ENCODE results near the gene GTPBP10.

Gene GTPBP10

DNA sequence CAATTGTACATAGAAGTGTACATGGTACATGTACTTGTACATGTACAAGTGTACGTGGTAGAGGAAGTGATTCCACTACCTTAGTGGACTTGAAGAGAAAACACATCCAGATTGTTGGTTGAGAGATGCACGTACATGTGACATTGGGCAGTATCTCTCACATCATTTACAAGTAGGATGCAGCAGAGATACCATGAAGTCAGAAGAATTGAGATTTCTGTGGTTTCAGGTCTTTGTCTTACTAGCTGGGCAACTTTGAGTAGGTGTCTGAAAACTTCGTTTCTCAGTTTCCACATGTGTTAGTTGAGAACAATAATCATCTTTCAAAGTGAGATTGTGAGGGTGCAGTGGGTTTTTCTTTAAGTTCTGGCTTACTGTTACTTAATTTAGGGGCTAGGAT, 78.2 kb downstream of the GTPBP10 start:
- no peak for DNase-seq (ENCODE audit: low read depth in 2 of 2)
- TF ChIP-seq, protein P1, sequence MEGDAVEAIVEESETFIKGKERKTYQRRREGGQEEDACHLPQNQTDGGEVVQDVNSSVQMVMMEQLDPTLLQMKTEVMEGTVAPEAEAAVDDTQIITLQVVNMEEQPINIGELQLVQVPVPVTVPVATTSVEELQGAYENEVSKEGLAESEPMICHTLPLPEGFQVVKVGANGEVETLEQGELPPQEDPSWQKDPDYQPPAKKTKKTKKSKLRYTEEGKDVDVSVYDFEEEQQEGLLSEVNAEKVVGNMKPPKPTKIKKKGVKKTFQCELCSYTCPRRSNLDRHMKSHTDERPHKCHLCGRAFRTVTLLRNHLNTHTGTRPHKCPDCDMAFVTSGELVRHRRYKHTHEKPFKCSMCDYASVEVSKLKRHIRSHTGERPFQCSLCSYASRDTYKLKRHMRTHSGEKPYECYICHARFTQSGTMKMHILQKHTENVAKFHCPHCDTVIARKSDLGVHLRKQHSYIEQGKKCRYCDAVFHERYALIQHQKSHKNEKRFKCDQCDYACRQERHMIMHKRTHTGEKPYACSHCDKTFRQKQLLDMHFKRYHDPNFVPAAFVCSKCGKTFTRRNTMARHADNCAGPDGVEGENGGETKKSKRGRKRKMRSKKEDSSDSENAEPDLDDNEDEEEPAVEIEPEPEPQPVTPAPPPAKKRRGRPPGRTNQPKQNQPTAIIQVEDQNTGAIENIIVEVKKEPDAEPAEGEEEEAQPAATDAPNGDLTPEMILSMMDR (IDR thresholded peaks at IDR 0.05; ENCODE audit: low read depth, low read length), result no peak
- H3K4me3 ChIP-seq (replicated peaks in 1 of 2; ENCODE audit: low read depth in 2 of 2, low read length in 2 of 2), result no peak overlapping the region

DNA sequence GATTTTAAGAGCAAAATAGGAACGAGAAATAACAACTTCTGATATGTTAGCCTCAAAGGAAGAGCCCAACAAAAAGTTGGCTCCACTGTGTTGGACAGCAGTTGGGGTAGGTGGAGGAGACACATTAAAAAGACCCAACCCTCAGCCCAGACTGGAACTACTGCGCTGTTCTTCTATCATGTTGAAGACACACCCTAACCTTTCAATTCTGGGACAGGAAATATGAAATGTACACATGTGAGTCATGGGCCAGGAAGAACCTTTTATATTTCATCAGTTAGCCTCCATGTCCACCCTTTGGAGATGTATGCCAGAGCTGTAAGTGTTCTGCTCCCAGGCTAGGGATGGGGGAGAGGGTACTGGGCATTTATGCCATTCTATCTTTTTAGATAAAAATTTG, 78.9 kb downstream of the GTPBP10 start:
- DNase-seq (ENCODE audit: low read depth in 2 of 2), result peak in 1 of 2 donors; percentile 29
- H3K4me3 ChIP-seq (replicated peaks in 1 of 2; ENCODE audit: low read depth in 2 of 2, low read length in 2 of 2), result no peak overlapping the region
- TF ChIP-seq, protein P1 (IDR thresholded peaks at IDR 0.05; ENCODE audit: low read depth, low read length), result no peak

DNA sequence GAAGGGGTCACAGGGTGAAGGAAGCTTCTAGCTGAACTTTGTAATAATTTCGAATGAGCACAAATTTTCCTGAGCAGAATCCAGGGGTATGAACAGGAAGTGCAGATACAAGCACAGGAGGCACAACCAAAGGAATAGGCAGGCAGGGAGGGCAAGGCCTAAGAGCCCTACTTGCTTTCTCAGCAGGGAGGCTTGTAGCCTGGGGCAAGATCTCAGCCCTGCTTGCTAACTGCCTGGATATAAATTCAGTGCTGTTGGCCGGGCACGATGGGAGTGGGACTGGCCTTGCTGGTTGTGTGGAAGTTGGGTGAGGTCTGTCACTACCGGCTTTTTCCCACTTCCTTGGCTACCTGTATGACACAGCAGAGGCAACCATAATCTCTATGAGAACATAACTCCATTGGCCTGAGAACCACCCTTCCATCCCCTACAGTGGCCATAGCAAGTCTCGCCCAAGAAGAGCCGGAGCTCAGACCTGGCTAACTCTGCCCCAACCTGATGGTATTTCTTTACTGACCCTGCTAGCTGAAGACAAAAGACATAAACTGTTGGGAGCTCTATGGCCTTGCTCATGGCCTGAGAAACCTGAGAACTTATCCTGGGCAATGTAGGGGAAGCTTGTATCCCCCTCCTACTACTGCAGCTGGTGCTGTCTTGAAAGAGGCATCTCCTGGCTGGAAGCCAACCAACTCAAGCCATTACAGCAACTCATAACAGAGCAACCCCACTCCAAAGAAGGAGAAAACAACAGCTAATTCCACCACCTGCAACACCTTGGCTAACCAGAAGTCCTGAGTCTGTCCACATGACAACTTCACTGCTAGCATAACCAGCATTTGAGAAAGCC, 84.3 kb downstream of the GTPBP10 start:
- H3K4me3 ChIP-seq (replicated peaks in 1 of 2; ENCODE audit: low read depth in 2 of 2, low read length in 2 of 2), result no peak overlapping the region
- TF ChIP-seq, protein P1 (IDR thresholded peaks at IDR 0.05; ENCODE audit: low read depth, low read length), result no peak

DNA sequence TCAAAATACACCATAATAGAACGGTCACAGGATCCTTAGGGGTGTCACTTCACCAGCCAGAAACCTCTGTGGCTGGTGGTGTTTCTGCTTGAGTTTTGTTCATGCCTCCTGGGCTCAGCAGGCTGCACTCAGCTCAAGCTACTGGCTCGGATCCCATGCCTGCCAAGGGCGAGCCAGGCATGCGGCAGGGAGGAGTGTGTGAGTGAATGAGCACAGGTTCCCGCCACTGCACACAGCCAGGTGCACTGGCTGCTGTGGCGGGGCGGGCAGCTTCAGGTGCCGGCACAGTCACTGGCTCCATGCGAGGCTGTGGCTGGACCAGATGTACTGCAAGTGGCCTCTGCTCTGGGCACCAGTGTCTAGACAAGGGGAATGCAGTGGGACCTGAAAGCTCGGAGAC, 86.2 kb downstream of the GTPBP10 start:
- TF ChIP-seq, protein P1 (IDR thresholded peaks at IDR 0.05; ENCODE audit: low read depth, low read length), result no peak
- no peak for DNase-seq (ENCODE audit: low read depth in 2 of 2)
- no peak overlapping the region for H3K4me3 ChIP-seq (replicated peaks in 1 of 2; ENCODE audit: low read depth in 2 of 2, low read length in 2 of 2)

More for the DNA sequence above, 84.3 kb downstream of the GTPBP10 start:
- DNase-seq (ENCODE audit: low read depth in 2 of 2), result no peak

DNA sequence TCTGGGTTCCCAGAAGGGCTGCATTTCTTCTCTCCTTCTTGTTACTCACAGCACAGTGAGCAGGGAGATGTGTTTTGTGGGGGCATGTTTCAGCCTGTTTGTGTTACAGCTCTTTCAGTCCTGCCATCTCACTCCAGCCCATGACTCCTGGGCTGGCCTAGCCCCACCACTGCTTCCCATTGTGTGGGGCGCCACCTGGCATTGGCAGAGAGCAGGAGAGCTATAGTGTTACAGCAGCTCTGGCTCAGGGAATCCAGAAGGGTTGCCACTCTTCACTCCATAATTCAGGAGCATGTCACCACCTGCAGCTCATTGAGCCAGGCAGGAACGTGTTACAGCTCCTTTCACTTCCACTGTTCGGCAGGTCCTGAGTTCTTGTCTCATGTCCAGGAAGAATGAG, 86.7 kb downstream of the GTPBP10 start:
- H3K4me3 ChIP-seq (replicated peaks in 1 of 2; ENCODE audit: low read depth in 2 of 2, low read length in 2 of 2), result no peak overlapping the region
- no peak for DNase-seq (ENCODE audit: low read depth in 2 of 2)
- TF ChIP-seq, protein P1 (IDR thresholded peaks at IDR 0.05; ENCODE audit: low read depth, low read length), result no peak

All from cardiac fibroblast (primary cell).